Mesenchymal stem cell (in vitro differentiated cells and primary cell): ENCODE measurements around the gene ABHD11.

Source experiments
- DNase-seq: peaks from one replicate; pipeline ENCODE4 v3.0.0-alpha.2; 2013
- H2AFZ ChIP-seq: one replicate; pipeline ENCODE4 v1.6.1; 2013; ENCODE audit warnings: low read depth, mild to moderate bottlenecking, control low read depth, inconsistent platforms, low read length, moderate library complexity
- H2AK5ac ChIP-seq: 2 replicates; pipeline ENCODE4 v1.6.1; 2013; ENCODE audit warnings: low read length, moderate library complexity, mild to moderate bottlenecking, inconsistent platforms; ENCODE audit not compliant: severe bottlenecking
- H2BK120ac ChIP-seq: one replicate; pipeline ENCODE4 v1.6.1; 2013; ENCODE audit warnings: low read depth, mild to moderate bottlenecking, inconsistent platforms, low read length, moderate library complexity
- H2BK12ac ChIP-seq, 2 experiments: one replicate each; pipeline ENCODE4 v1.6.1; 2013; ENCODE audit warnings: inconsistent platforms in 2 of 2, low read length in 2 of 2, mild to moderate bottlenecking in 2 of 2, moderate library complexity in 2 of 2, control low read depth in 1 of 2
- H2BK15ac ChIP-seq: one replicate; pipeline ENCODE4 v1.6.1; 2013; ENCODE audit warnings: mild to moderate bottlenecking, low read depth, inconsistent platforms; ENCODE audit not compliant: poor library complexity, severe bottlenecking
- H2BK5ac ChIP-seq: 2 replicates; pipeline ENCODE4 v1.6.1; 2013; ENCODE audit warnings: low read depth, mild to moderate bottlenecking, low read length, control low read depth, inconsistent platforms; ENCODE audit not compliant: poor library complexity, severe bottlenecking
- H3K14ac ChIP-seq, 2 experiments: one replicate each; pipeline ENCODE4 v1.6.1; 2013; ENCODE audit warnings: inconsistent platforms in 2 of 2, low read length in 2 of 2, control low read depth in 1 of 2, mild to moderate bottlenecking in 1 of 2, moderate library complexity in 1 of 2
- H3K18ac ChIP-seq, 2 experiments: one replicate each; pipeline ENCODE4 v1.6.1; 2013; ENCODE audit warnings: inconsistent platforms in 2 of 2, low read length in 2 of 2, control low read depth in 1 of 2, low read depth in 1 of 2, mild to moderate bottlenecking in 1 of 2
- H3K23ac ChIP-seq, 2 experiments: one replicate each; pipeline ENCODE4 v1.6.1; 2013; ENCODE audit warnings: inconsistent platforms in 2 of 2, low read length in 2 of 2, mild to moderate bottlenecking in 2 of 2, moderate library complexity in 2 of 2, control low read depth in 1 of 2
- H3K27ac ChIP-seq: 2 replicates; pipeline ENCODE4 v1.5.1; 2013; ENCODE audit warnings: mild to moderate bottlenecking, moderate library complexity, low read length, control low read depth, inconsistent platforms; ENCODE audit not compliant: poor library complexity, severe bottlenecking
- H3K27me3 ChIP-seq, 2 experiments: 2 replicates each; pipeline versions ENCODE4 v1.6.1 to v1.7.0; 2013; ENCODE audit warnings: low read length in 2 of 2, mild to moderate bottlenecking in 2 of 2, moderate library complexity in 2 of 2, control low read depth in 1 of 2, inconsistent platforms in 1 of 2; ENCODE audit not compliant: control insufficient read depth in 1 of 2, insufficient read depth in 1 of 2
- H3K36me3 ChIP-seq, 2 experiments: 2 replicates each; pipeline versions ENCODE4 v1.6.1 to v1.7.0; 2013; ENCODE audit warnings: low read length in 2 of 2, control low read depth in 1 of 2, inconsistent platforms in 1 of 2, low read depth in 1 of 2, mild to moderate bottlenecking in 1 of 2; ENCODE audit not compliant: insufficient read depth in 2 of 2, control insufficient read depth in 1 of 2
- H3K4ac ChIP-seq, 2 experiments: one replicate each; pipeline ENCODE4 v1.6.1; 2013; ENCODE audit warnings: inconsistent platforms in 2 of 2, low read length in 2 of 2, mild to moderate bottlenecking in 2 of 2, moderate library complexity in 2 of 2, control low read depth in 1 of 2, low read depth in 1 of 2
- H3K4me1 ChIP-seq: 2 replicates; pipeline ENCODE4 v1.6.1; 2013; ENCODE audit warnings: low read depth, low read length, control low read depth; ENCODE audit not compliant: control insufficient read depth, insufficient read depth
- H3K4me2 ChIP-seq: 2 replicates; pipeline ENCODE4 v1.6.1; 2013; ENCODE audit warnings: low read length, mild to moderate bottlenecking, inconsistent platforms; ENCODE audit not compliant: poor library complexity, severe bottlenecking
- H3K4me3 ChIP-seq, 2 experiments: 2 replicates each; pipeline versions ENCODE4 v1.5.1 to v1.7.0; 2013; ENCODE audit warnings: low read length in 2 of 2, mild to moderate bottlenecking in 2 of 2, control low read depth in 1 of 2, low read depth in 1 of 2; ENCODE audit not compliant: insufficient read depth in 1 of 2
- H3K79me1 ChIP-seq: replicated peaks from 2 replicates; pipeline ENCODE4 v1.6.1; 2013; ENCODE audit warnings: mild to moderate bottlenecking, control low read depth, low read length, inconsistent platforms; ENCODE audit not compliant: poor library complexity, severe bottlenecking
- H3K9ac ChIP-seq: 2 replicates; pipeline ENCODE4 v1.7.0; 2013; ENCODE audit warnings: mild to moderate bottlenecking, low read length, moderate library complexity
- H3K9me3 ChIP-seq: 2 replicates; pipeline ENCODE4 v1.7.0; 2013; ENCODE audit warnings: mild to moderate bottlenecking, low read length; ENCODE audit not compliant: control insufficient read depth
- H4K8ac ChIP-seq: one replicate; pipeline ENCODE4 v1.6.1; 2013; ENCODE audit warnings: inconsistent platforms, mild to moderate bottlenecking, low read length, moderate library complexity
- H4K91ac ChIP-seq: one replicate; pipeline ENCODE4 v1.6.1; 2013; ENCODE audit warnings: mild to moderate bottlenecking, low read length, inconsistent platforms
- WGBS: methylation state at CpG from one replicate; pipeline ENCODE4 v1.1.7; 2013; ENCODE audit warnings: mixed read lengths; 5-methylcytosine and 5-hydroxymethylcytosine counted together

ABHD11 gene

GRCh38 chr7:73770002-73770859 is 31.6 kb upstream of the ABHD11 start, which contains the start of gene CLDN3:
CLDN3 (minus strand) TSS chr7:73770270; CDS start chr7:73770049, 221 bp downstream.
- Histone ChIP-seq H3K4me2 (peak within 1 kb of the TSS; percentile 80), H3K27me3 (peaks cover 32 to 34% of the 10 kb centered on the region in 2 experiments), H3K4me3 (peak within 1 kb of the TSS; percentile 14 to 27), H2BK120ac (no peak within 1 kb of the TSS), H2BK15ac (no peak within 1 kb of the TSS), H3K4me1 (peaks cover 13% of the 10 kb centered on the region), H3K9ac (no peak within 1 kb of the TSS), H2AK5ac (no peak within 1 kb of the TSS), H3K23ac (peak within 1 kb of the TSS in 1 of 2 experiments; percentile 47), H2BK5ac (no peak within 1 kb of the TSS), H3K79me1 (no peaks in the 10 kb centered on the region), H3K18ac (no peak within 1 kb of the TSS), H3K4ac (no peak within 1 kb of the TSS), H3K9me3 (no peaks in the 10 kb centered on the region), H2BK12ac (no peak within 1 kb of the TSS), H3K14ac (no peak within 1 kb of the TSS), H3K36me3 (peaks cover 0 to 16% of the 10 kb centered on the region in 2 experiments), H4K91ac (peak within 1 kb of the TSS; percentile 32), H2AFZ (no peak within 1 kb of the TSS), H4K8ac (no peak within 1 kb of the TSS), H3K27ac (no peak within 1 kb of the TSS)
- no peak for DNase-seq
- 5% methylated on average over 76 of the region's 82 CpGs for WGBS

GRCh38 chr7:73769481-73770001 is 30.9 kb upstream of the ABHD11 start:
- Histone ChIP-seq H3K4me1 (peaks cover 13% of the 10 kb centered on the region), H2AFZ (no peak overlapping the region), H3K18ac (no peak overlapping the region), H2BK12ac (no peak overlapping the region), H3K79me1 (no peaks in the 10 kb centered on the region), H3K27ac (no peak overlapping the region), H3K14ac (no peak overlapping the region), H3K9ac (no peak overlapping the region), H3K4me3 (peak overlapping the region in 1 of 2 experiments; percentile 27), H3K9me3 (no peaks in the 10 kb centered on the region), H3K4me2 (no peak overlapping the region), H4K91ac (peak overlapping the region; percentile 32), H3K23ac (no peak overlapping the region), H4K8ac (no peak overlapping the region), H3K36me3 (peaks cover 0 to 16% of the 10 kb centered on the region in 2 experiments), H2BK15ac (no peak overlapping the region), H2BK5ac (no peak overlapping the region), H3K27me3 (peaks cover 32 to 34% of the 10 kb centered on the region in 2 experiments), H2BK120ac (no peak overlapping the region), H3K4ac (no peak overlapping the region), H2AK5ac (no peak overlapping the region)
- 65% methylated on average over 49 of the region's 49 CpGs for WGBS
- no peak for DNase-seq

DNA sequence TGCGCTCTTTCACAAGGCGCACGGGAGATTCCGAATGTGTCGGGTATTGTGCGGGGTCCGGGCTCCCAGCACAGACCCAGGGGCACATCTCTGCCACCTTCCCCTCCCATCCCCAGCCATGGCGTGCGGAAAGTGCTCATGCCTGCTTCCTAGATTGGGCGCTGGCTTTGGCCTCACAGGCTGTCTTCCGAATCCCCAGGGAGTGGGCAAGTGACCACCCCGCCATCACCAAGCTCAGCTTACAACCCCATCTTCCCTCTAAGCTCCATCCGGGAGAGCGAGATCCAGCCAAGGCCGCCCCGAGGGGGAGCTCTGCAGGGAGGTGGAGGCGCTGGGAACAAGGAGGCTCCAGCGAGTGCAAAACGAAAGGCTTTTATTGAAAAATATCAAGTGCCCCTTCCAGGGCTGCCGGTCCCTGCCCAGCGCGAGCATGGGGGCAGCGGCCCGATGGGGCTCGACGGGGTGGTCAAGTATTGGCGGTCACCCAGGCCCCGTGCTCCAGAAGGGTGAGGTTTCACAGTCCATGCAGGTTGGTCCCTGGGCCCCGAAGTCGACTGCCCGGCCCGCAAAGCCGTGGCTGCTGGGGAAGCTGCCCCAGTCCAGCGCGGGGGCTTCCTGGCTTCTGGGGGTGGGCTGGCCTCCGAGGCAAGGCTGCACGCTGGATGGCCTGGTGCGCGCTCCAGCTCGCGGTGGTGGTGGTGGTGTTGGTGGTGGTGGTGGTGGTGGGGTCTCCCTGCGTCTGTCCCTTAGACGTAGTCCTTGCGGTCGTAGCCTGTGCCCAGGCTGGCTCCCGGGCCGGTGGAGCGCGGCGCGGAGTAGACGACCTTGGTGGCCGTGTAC is 30.3 kb upstream of the ABHD11 start:
- H3K9ac ChIP-seq, result no peak overlapping the region
- 86% methylated on average over 45 of the region's 53 CpGs for WGBS
- H2BK5ac ChIP-seq, result no peak overlapping the region
- no peak overlapping the region for H2AK5ac ChIP-seq
- H2BK120ac ChIP-seq, result no peak overlapping the region
- H3K14ac ChIP-seq, result no peak overlapping the region
- H3K23ac ChIP-seq, result no peak overlapping the region
- no peak overlapping the region for H3K18ac ChIP-seq
- DNase-seq, result no peak
- peaks cover 0 to 16% of the 10 kb centered on the region in 2 experiments for H3K36me3 ChIP-seq
- H3K4me2 ChIP-seq, result no peak overlapping the region
- peak overlapping the region in 1 of 2 experiments; percentile 14 for H3K4me3 ChIP-seq
- no peaks in the 10 kb centered on the region for H3K79me1 ChIP-seq
- no peak overlapping the region for H2BK15ac ChIP-seq
- H3K9me3 ChIP-seq, result no peaks in the 10 kb centered on the region
- H2AFZ ChIP-seq, result no peak overlapping the region
- no peak overlapping the region for H4K91ac ChIP-seq
- H3K27ac ChIP-seq, result no peak overlapping the region
- H3K4me1 ChIP-seq, result peaks cover 13% of the 10 kb centered on the region
- no peak overlapping the region for H3K4ac ChIP-seq
- H3K27me3 ChIP-seq, result peaks cover 32 to 34% of the 10 kb centered on the region in 2 experiments
- H2BK12ac ChIP-seq, result no peak overlapping the region
- H4K8ac ChIP-seq, result no peak overlapping the region
